Transverse colon (tissue), 4 donors: ENCODE results near the gene SGIP1.

Source experiments
- EP300 ChIP-seq: sonication (generic); formaldehyde crosslinking; IDR thresholded peaks from one replicate; pipeline ENCODE4 v1.6.1; 2017; ENCODE audit warnings: antibody characterized with exemption, low read depth
- POLR2A ChIP-seq: fragments of 450-650 bp; IDR thresholded peaks from one replicate; pipeline ENCODE4 v1.6.1; 2016; ENCODE audit warnings: antibody characterized with exemption, mild to moderate bottlenecking, moderate library complexity
- POLR2AphosphoS5 ChIP-seq, 3 donors: sonication (generic); formaldehyde crosslinking; IDR thresholded peaks; one replicate each; pipeline ENCODE4 v1.6.1; 2016; ENCODE audit warnings: antibody characterized with exemption in 3 of 3
- TF ChIP-seq, protein P1 (sequence below), 5 experiments: fragments of 200-600 bp in 3 of 5; fragments of 450-650 bp in 2 of 5; sonication (generic) in 3 of 5; IDR thresholded peaks; 1 replicate in 2 of 5; 2 replicates in 3 of 5; pipeline ENCODE4 v1.5.1; 2016 to 2017; ENCODE audit warnings: antibody characterized with exemption in 5 of 5, inconsistent platforms in 3 of 5, mild to moderate bottlenecking in 2 of 5, moderate library complexity in 1 of 5

DNA sequence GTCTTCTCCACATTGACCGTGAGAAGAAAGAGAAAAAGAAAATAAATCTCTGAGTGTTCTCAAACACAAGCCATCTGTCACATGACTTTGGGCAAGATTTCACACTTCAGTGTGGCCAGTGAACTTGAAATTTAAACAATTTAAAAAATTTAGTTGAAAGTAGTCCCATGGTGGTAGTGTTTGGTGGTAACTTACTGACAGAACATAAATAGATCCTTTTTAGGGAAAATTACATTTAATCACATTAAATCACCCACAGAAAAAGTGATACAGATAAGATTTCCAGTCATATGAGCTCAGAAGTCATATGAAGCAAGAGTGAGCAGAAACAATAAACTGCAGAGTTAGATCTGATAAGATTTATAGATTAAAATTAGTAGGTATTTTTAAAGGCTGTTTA, 31.9 kb upstream of the SGIP1 start:
- TF ChIP-seq POLR2A (no peak), POLR2AphosphoS5 (IDR thresholded peaks at IDR 0.05) (no peak), EP300 (no peak)
- TF ChIP-seq, protein P1, sequence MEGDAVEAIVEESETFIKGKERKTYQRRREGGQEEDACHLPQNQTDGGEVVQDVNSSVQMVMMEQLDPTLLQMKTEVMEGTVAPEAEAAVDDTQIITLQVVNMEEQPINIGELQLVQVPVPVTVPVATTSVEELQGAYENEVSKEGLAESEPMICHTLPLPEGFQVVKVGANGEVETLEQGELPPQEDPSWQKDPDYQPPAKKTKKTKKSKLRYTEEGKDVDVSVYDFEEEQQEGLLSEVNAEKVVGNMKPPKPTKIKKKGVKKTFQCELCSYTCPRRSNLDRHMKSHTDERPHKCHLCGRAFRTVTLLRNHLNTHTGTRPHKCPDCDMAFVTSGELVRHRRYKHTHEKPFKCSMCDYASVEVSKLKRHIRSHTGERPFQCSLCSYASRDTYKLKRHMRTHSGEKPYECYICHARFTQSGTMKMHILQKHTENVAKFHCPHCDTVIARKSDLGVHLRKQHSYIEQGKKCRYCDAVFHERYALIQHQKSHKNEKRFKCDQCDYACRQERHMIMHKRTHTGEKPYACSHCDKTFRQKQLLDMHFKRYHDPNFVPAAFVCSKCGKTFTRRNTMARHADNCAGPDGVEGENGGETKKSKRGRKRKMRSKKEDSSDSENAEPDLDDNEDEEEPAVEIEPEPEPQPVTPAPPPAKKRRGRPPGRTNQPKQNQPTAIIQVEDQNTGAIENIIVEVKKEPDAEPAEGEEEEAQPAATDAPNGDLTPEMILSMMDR (IDR thresholded peaks at IDR 0.05), result no peak
